ENCODE measurements around the gene SPATS2L. TPM values are rescaled to one million over a fixed set of nuclear protein-coding genes. Genes with fewer than 3 reads are reported as not detected.

Gene SPATS2L
- total and polyA plus RNA-seq, 12 donors = 23.4 to 104 (median 71.8) TPM

GRCh38 chr2:200471928-200472645 lies 165.6 kb downstream of the SPATS2L start:
- peaks cover 0 to 98% (median 56%) of the 10 kb centered on the region in 9 donors for H3K36me3 ChIP-seq
- H3K27ac ChIP-seq = no peak overlapping the region
- 87 to 88% methylated on average over 8 of the region's 8 CpGs for WGBS, 2 donors
- no peak for ATAC-seq
- no peak for DNase-seq
- no peaks in the 10 kb centered on the region for H3K27me3 ChIP-seq
- intact Hi-C loops (cut with DNase I) = loop anchor here in 6 of 10 donors (5.0 to 10.0 kb wide), 4 partner anchors 157 to 490 kb away; partner anchors contain the start of gene SPATS2L (in 3 of the 6)
- TF ChIP-seq, protein P1, sequence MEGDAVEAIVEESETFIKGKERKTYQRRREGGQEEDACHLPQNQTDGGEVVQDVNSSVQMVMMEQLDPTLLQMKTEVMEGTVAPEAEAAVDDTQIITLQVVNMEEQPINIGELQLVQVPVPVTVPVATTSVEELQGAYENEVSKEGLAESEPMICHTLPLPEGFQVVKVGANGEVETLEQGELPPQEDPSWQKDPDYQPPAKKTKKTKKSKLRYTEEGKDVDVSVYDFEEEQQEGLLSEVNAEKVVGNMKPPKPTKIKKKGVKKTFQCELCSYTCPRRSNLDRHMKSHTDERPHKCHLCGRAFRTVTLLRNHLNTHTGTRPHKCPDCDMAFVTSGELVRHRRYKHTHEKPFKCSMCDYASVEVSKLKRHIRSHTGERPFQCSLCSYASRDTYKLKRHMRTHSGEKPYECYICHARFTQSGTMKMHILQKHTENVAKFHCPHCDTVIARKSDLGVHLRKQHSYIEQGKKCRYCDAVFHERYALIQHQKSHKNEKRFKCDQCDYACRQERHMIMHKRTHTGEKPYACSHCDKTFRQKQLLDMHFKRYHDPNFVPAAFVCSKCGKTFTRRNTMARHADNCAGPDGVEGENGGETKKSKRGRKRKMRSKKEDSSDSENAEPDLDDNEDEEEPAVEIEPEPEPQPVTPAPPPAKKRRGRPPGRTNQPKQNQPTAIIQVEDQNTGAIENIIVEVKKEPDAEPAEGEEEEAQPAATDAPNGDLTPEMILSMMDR (IDR thresholded peaks at IDR 0.05) = no peak
- peaks cover 0 to 8% (median 0%) of the 10 kb centered on the region in 9 donors for H3K4me1 ChIP-seq
- no peak overlapping the region for H3K4me3 ChIP-seq
- H3K9me3 ChIP-seq = no peaks in the 10 kb centered on the region

- H3K27me3 ChIP-seq = no peaks in the 10 kb centered on the region
- H3K36me3 ChIP-seq = peaks cover 0 to 98% (median 54%) of the 10 kb centered on the region in 9 donors
- no peak for ATAC-seq
- no peak overlapping the region for H3K27ac ChIP-seq
- peaks cover 0 to 2% (median 0%) of the 10 kb centered on the region in 9 donors for H3K4me1 ChIP-seq
- TF ChIP-seq, protein P1 (IDR thresholded peaks at IDR 0.05) = no peak
- DNase-seq = no peak
- no peaks in the 10 kb centered on the region for H3K9me3 ChIP-seq
- WGBS, 2 donors = 94 to 97% methylated on average over 14 of the region's 14 CpGs
- intact Hi-C loops (cut with DNase I) = loop anchor here in 6 of 10 donors (5.0 to 10.0 kb wide), 4 partner anchors 158 to 491 kb away; partner anchors contain the start of gene SPATS2L (in 3 of the 6)
- no peak overlapping the region for H3K4me3 ChIP-seq
Observed at GRCh38 chr2:200472853-200473464, 166.5 kb downstream of the SPATS2L start.

DNA sequence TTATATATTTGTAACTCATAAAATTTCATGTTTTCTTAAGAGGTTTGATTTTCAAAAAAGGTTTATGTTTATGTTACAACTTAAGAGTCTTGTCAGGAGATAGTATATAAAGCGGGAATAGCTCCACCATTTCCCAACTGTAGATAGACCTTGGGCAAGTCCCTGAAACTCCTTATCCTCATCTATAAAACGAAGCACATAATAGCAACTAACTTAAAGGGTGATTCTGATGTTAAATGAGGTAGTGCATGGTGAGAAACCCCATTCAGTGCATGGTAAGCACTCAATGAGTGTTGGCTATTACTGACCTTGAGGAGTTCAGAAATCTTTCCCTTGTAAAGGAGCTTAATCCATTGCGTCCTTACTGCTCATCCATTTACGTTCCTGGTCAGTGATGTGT lies 169.3 kb downstream of the SPATS2L start:
- intact Hi-C loops (cut with DNase I) = loop anchor here in 6 of 10 donors (5.0 to 10.0 kb wide), 4 partner anchors 161 to 248 kb away; partner anchors contain the start of gene SPATS2L (in 3 of the 6)

GRCh38 chr2:200476836-200477235 lies 170.3 kb downstream of the SPATS2L start:
- WGBS, 2 donors = 79% methylated on average over 8 of the region's 8 CpGs
- Histone ChIP-seq H3K27me3 (no peaks in the 10 kb centered on the region), H3K36me3 (peaks cover 0 to 82% (median 46%) of the 10 kb centered on the region in 9 donors), H3K27ac (peak overlapping the region in 8 of 10 donors; percentile 41 to 78 (median 56)), H3K4me3 (peak overlapping the region in 5 of 10 donors; percentile 4 to 37 (median 28)), H3K9me3 (no peaks in the 10 kb centered on the region), H3K4me1 (peaks cover 0 to 6% (median 0%) of the 10 kb centered on the region in 9 donors)
- ATAC-seq (peak in 6 of 8 donors; percentile 20 to 47 (median 35)), DNase-seq (no peak)
- intact Hi-C loops (cut with DNase I) = loop anchor here in 6 of 10 donors (5.0 to 10.0 kb wide), 4 partner anchors 162 to 250 kb away; partner anchors contain the start of gene SPATS2L (in 3 of the 6)
- TF ChIP-seq, protein P1 (IDR thresholded peaks at IDR 0.05) = no peak

More for the DNA sequence above, 169.3 kb downstream of the SPATS2L start:
- Histone ChIP-seq H3K36me3 (peaks cover 0 to 92% (median 46%) of the 10 kb centered on the region in 9 donors), H3K27ac (no peak overlapping the region), H3K4me3 (no peak overlapping the region), H3K27me3 (no peaks in the 10 kb centered on the region), H3K9me3 (no peaks in the 10 kb centered on the region), H3K4me1 (peaks cover 0 to 6% (median 0%) of the 10 kb centered on the region in 9 donors)
- TF ChIP-seq, protein P1 (IDR thresholded peaks at IDR 0.05) = no peak
- WGBS, 2 donors = 97 to 98% methylated on average over 4 of the region's 4 CpGs
- DNase-seq (no peak), ATAC-seq (no peak)
